ENCODE data around the gene TMEM259. TPM values are rescaled to one million over a fixed set of nuclear protein-coding genes. Genes with fewer than 3 reads are reported as not detected.

The TMEM259 gene
- total RNA-seq, 2 experiments from 2014 or later, result 106 to 128 TPM

GRCh38 chr19:1055028-1055425, 34.1 kb upstream of the TMEM259 start:
- CTCF ChIA-PET, result interaction anchor here (0.8 kb wide), 1 partner anchor 10 kb away, joined by 3 read pairs; no protein-coding TSS in a partner anchor
- peaks cover 8% of the 10 kb centered on the region for H3K9me3 Mint-ChIP-seq (ENCODE audit: low read depth)
- ATAC-seq, result no peak

GRCh38 chr19:1054102-1055027, 33.4 kb upstream of the TMEM259 start:
- POLR2A ChIA-PET, result no interaction called here
- ATAC-seq, result no peak

More at GRCh38 chr19:1055028-1055425, 34.1 kb upstream of the TMEM259 start:
- DNase-seq, result no peak
- peaks cover 21% of the 10 kb centered on the region for H3K36me3 Mint-ChIP-seq (ENCODE audit: low read depth)
- POLR2A ChIA-PET, result interaction anchor here (0.7 kb wide), 1 partner anchor 33 kb away, joined by 3 read pairs; no protein-coding TSS in a partner anchor
- H3K4me1 Mint-ChIP-seq, result peaks cover 12% of the 10 kb centered on the region
- no peaks in the 10 kb centered on the region for H3K27me3 Mint-ChIP-seq
- intact Hi-C loops (cut with DNase I, micrococcal nuclease), result no loop called here
- H3K4me3 Mint-ChIP-seq, result no peak overlapping the region
- H3K27ac Mint-ChIP-seq, result no peak overlapping the region

GRCh38 chr19:1053176-1054101, 32.5 kb upstream of the TMEM259 start:
- POLR2A ChIA-PET, result interaction anchor here (0.8 kb wide), 1 partner anchor 14 kb away, joined by 4 read pairs; the partner anchor contains the start of gene ABCA7
- Mint-ChIP-seq H3K27me3 (no peaks in the 10 kb centered on the region), H3K4me3 (no peak overlapping the region), H3K4me1 (peaks cover 12% of the 10 kb centered on the region), H3K27ac (no peak overlapping the region), H3K9me3 (ENCODE audit: low read depth) (peaks cover 8% of the 10 kb centered on the region), H3K36me3 (ENCODE audit: low read depth) (peaks cover 21% of the 10 kb centered on the region)
- CTCF ChIA-PET, result interaction anchor here (0.7 to 0.9 kb wide), 2 partner anchors 62 to 178 kb away, joined by 3 read pairs; no protein-coding TSS in a partner anchor
- ATAC-seq (no peak), DNase-seq (no peak)
- intact Hi-C loops (cut with DNase I, micrococcal nuclease), result no loop called here

More at GRCh38 chr19:1054102-1055027, 33.4 kb upstream of the TMEM259 start:
- H3K4me3 Mint-ChIP-seq, result no peak overlapping the region
- H3K27me3 Mint-ChIP-seq, result no peaks in the 10 kb centered on the region
- H3K4me1 Mint-ChIP-seq, result peaks cover 12% of the 10 kb centered on the region
- peaks cover 21% of the 10 kb centered on the region for H3K36me3 Mint-ChIP-seq (ENCODE audit: low read depth)
- CTCF ChIA-PET, result interaction anchor here (0.7 to 0.8 kb wide), 2 partner anchors 9 to 63 kb away, joined by 3 read pairs; no protein-coding TSS in a partner anchor
- DNase-seq, result no peak
- intact Hi-C loops (cut with DNase I, micrococcal nuclease), result no loop called here
- no peak overlapping the region for H3K27ac Mint-ChIP-seq
- peaks cover 8% of the 10 kb centered on the region for H3K9me3 Mint-ChIP-seq (ENCODE audit: low read depth)

DNA sequence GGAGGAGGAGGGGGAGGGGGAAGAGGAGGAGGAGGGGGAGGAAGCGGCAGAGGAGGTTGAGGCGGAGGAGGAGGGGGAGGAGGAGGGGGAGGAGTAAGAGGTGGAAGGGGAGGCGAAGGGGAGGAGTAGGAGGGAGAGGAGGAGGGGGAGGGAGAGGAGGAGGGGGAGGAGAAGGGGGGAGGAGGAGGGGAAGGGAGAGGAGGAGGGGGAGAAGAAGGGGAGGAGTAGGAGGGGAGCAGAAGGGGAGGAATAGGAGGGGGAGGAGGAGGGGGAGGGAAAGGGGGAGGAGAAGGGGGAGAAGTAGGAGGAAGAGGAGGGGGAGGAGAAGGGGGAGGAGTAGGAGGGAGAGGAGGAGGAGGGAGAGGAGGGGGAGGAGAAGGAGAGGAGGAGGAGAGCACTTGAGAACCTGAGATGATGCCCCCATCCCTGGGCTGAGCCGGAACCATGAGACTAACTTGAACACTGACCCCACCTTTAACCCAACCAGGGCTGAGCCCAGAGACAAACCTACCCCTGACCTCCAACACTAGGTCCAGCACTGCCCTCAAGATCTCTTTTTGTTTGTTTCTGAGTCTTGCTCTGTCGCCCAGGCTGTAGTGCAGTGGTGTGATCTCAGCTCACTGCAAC, 31.5 kb upstream of the TMEM259 start:
- DNase-seq (no peak), ATAC-seq (no peak)
- Mint-ChIP-seq H3K4me3 (no peak overlapping the region), H3K36me3 (ENCODE audit: low read depth) (peaks cover 15% of the 10 kb centered on the region), H3K27me3 (no peaks in the 10 kb centered on the region), H3K9me3 (ENCODE audit: low read depth) (peaks cover 7% of the 10 kb centered on the region), H3K27ac (no peak overlapping the region), H3K4me1 (peaks cover 5% of the 10 kb centered on the region)
- CTCF ChIA-PET, result interaction anchor here (0.7 kb wide), 1 partner anchor 62 kb away, joined by 3 read pairs; no protein-coding TSS in a partner anchor
- POLR2A ChIA-PET, result no interaction called here
- intact Hi-C loops (cut with DNase I, micrococcal nuclease), result no loop called here

DNA sequence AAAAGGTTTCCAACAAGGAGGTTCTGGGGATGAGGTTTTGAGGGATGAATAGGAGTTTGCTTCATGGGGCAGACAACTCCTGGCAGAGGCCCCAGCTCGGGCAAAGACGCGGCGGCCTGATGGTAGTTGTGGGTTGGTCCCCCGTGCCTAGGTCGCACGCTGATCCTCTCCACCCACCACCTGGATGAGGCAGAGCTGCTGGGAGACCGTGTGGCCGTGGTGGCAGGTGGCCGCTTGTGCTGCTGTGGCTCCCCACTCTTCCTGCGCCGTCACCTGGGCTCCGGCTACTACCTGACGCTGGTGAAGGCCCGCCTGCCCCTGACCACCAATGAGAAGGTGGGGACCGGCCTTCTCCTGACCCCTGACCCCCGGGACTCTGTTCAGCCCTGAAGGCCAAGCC, 30.9 kb upstream of the TMEM259 start:
- Mint-ChIP-seq H3K27me3 (no peaks in the 10 kb centered on the region), H3K9me3 (ENCODE audit: low read depth) (peaks cover 4% of the 10 kb centered on the region), H3K4me3 (no peak overlapping the region), H3K27ac (no peak overlapping the region), H3K4me1 (peaks cover 2% of the 10 kb centered on the region), H3K36me3 (ENCODE audit: low read depth) (peaks cover 9% of the 10 kb centered on the region)
- CTCF ChIA-PET, result interaction anchor here (0.7 to 1.3 kb wide), 2 partner anchors 13 to 61 kb away, joined by 3 read pairs; no protein-coding TSS in a partner anchor
- POLR2A ChIA-PET, result no interaction called here
- no peak for ATAC-seq
- DNase-seq, result no peak
- intact Hi-C loops (cut with DNase I, micrococcal nuclease), result no loop called here

DNA sequence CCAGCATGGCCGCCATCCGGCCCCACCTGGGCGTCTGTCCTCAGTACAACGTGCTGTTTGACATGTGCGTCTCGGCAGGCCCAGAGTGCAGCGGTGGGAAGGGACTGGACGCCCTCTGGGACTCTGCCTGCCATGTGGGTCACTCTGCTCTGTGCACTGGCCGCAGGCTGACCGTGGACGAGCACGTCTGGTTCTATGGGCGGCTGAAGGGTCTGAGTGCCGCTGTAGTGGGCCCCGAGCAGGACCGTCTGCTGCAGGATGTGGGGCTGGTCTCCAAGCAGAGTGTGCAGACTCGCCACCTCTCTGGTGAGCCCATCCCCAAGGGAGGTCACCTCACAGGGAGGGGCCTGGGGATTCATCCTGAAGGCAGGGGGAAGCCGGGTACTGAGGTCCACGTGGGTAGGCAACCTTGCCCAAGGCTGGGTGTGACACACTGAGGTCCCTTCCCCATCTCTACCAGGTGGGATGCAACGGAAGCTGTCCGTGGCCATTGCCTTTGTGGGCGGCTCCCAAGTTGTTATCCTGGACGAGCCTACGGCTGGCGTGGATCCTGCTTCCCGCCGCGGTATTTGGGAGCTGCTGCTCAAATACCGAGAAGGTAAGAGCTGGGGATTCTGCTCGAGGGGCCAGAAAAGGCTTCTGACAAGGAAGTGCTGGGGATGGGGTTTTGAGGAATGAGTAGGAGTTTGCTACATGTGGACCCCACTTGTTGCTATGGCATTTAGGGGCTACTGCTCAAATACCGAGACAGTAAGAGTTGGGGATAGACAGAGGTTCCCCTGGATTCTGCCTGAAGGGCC, 30.3 kb upstream of the TMEM259 start:
- intact Hi-C loops (cut with DNase I, micrococcal nuclease), result no loop called here
- Mint-ChIP-seq H3K4me3 (no peak overlapping the region), H3K36me3 (ENCODE audit: low read depth) (peaks cover 3% of the 10 kb centered on the region), H3K4me1 (no peaks in the 10 kb centered on the region), H3K27ac (no peak overlapping the region), H3K27me3 (no peaks in the 10 kb centered on the region), H3K9me3 (ENCODE audit: low read depth) (no peaks in the 10 kb centered on the region)
- ATAC-seq (no peak), DNase-seq (no peak)
- POLR2A ChIA-PET, result no interaction called here
- CTCF ChIA-PET, result interaction anchor here (1.3 kb wide), 1 partner anchor 14 kb away, joined by 3 read pairs; no protein-coding TSS in a partner anchor

DNA sequence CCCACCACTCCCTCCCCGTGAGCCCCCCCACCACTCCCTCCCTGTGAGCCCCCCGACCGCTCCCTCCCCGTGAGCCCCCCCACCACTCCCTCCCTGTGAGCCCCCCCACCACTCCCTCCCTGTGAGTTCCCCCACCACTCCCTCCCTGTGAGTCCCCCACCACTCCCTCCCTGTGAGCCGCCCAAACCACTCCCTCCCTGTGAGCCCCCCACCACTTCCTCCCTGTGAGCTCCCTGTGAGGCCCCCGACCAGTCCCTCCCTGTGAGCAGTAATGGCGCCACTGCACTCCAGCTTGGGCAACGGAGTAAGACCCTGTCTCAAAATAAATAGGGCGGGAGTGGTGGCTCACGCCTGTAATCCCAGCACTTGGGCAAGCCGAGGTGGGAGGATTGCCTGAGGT, 28.9 kb upstream of the TMEM259 start:
- intact Hi-C loops (cut with DNase I, micrococcal nuclease), result no loop called here
- H3K27me3 Mint-ChIP-seq, result no peaks in the 10 kb centered on the region
- ChIA-PET POLR2A (no interaction called here), CTCF (no interaction called here)
- H3K9me3 Mint-ChIP-seq (ENCODE audit: low read depth), result no peaks in the 10 kb centered on the region
- no peaks in the 10 kb centered on the region for H3K4me1 Mint-ChIP-seq
- ATAC-seq, result no peak
- H3K36me3 Mint-ChIP-seq (ENCODE audit: low read depth), result no peaks in the 10 kb centered on the region
- H3K27ac Mint-ChIP-seq, result no peak overlapping the region
- no peak overlapping the region for H3K4me3 Mint-ChIP-seq
- DNase-seq, result no peak

GRCh38 chr19:1049106-1049505, 28.2 kb upstream of the TMEM259 start:
- POLR2A ChIA-PET, result no interaction called here
- no peaks in the 10 kb centered on the region for H3K4me1 Mint-ChIP-seq
- intact Hi-C loops (cut with DNase I, micrococcal nuclease), result no loop called here
- no peaks in the 10 kb centered on the region for H3K9me3 Mint-ChIP-seq (ENCODE audit: low read depth)
- ATAC-seq (no peak), DNase-seq (no peak)
- CTCF ChIA-PET, result interaction anchor here (0.6 kb wide), 1 partner anchor 46 kb away, joined by 3 read pairs; no protein-coding TSS in a partner anchor
- H3K4me3 Mint-ChIP-seq, result no peak overlapping the region
- H3K27me3 Mint-ChIP-seq, result no peaks in the 10 kb centered on the region
- no peaks in the 10 kb centered on the region for H3K36me3 Mint-ChIP-seq (ENCODE audit: low read depth)
- H3K27ac Mint-ChIP-seq, result no peak overlapping the region

DNA sequence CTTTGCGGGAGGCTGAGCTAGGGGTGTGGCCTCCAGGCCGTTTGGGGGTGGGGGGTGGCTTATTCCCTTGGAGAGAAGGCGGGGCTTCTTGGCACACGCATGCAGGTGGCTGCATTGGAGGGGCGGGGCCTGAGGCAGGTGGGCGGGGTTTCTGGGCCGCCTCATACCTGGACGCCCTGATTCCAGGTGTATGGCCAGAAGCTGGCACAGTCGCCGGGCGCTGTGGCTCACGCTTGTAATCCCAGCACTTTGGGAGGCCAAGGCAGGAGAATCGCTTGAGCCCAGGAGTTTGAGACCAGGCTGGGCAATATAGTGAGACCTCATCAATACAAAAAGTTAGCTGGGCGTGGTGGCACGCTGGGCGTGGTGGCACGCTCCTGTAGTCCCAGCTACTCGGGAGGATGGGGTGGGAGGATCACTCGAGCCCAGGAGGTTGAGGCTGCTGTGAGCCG, 26.8 kb upstream of the TMEM259 start:
- Mint-ChIP-seq H3K36me3 (ENCODE audit: low read depth) (no peaks in the 10 kb centered on the region), H3K4me3 (no peak overlapping the region), H3K27me3 (no peaks in the 10 kb centered on the region), H3K4me1 (no peaks in the 10 kb centered on the region), H3K27ac (no peak overlapping the region), H3K9me3 (ENCODE audit: low read depth) (no peaks in the 10 kb centered on the region)
- intact Hi-C loops (cut with DNase I, micrococcal nuclease), result no loop called here
- POLR2A ChIA-PET, result interaction anchor here (0.6 kb wide), 1 partner anchor 109 kb away, joined by 3 read pairs; no protein-coding TSS in a partner anchor
- no peak for ATAC-seq
- CTCF ChIA-PET, result interaction anchor here (1.1 kb wide), 1 partner anchor 26 kb away, joined by 3 read pairs; the partner anchor contains the start of gene RNU6-2
- no peak for DNase-seq
